Glomerular endothelial cell (primary cell): ENCODE results near the gene CA5A. TPM values are rescaled to one million over a fixed set of nuclear protein-coding genes. Genes with fewer than 3 reads are reported as not detected.

Experiments
- DNase-seq: peaks from one replicate; pipeline ENCODE4 v3.0.0-alpha.2; 2011; ENCODE audit warnings: low read depth, low spot score; ENCODE audit errors: extremely low read depth
- total RNA-seq: library from RNA; depleted of rRNA; stranded (reverse); fragments of >200 nt; gene quantifications from 2 replicates; pipeline ENCODE4 v1.2.3, GENCODE V29; 2015

Gene CA5A
- total RNA-seq, 1 donor from 2014 or later = not detected

DNA sequence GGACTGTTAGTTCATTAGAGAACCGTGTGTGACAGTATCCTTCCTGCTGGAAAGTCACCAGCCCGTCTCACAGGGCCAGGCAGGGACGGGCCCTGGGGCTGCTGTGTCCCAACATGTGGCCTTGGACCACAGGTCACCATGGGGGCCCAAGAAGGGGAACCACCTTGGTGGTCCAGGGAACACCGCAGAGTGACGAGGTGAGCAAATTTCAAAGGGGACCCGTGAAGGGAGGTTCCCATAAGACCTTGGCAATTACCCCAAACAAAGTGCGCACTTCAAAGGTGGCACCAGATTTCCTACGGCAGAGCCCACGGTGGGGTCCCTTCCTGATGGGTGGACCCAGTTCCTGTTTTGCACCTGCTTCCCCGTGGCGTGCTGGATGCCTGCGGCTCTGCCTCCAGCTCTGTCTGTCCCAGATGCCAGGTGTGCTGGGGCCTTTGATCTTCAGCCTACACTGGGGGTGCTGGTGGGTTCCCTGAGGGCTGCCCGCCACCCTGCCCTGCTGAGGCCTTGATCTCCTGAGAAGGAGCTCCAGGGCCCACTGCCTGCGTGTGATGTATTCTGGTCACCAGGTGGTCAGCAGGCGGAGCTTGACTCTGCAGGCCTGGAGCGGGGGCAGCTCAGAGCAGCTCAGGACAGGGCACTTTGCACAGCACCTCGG lies 94.0 kb downstream of the CA5A start:
- no peak for DNase-seq

DNA sequence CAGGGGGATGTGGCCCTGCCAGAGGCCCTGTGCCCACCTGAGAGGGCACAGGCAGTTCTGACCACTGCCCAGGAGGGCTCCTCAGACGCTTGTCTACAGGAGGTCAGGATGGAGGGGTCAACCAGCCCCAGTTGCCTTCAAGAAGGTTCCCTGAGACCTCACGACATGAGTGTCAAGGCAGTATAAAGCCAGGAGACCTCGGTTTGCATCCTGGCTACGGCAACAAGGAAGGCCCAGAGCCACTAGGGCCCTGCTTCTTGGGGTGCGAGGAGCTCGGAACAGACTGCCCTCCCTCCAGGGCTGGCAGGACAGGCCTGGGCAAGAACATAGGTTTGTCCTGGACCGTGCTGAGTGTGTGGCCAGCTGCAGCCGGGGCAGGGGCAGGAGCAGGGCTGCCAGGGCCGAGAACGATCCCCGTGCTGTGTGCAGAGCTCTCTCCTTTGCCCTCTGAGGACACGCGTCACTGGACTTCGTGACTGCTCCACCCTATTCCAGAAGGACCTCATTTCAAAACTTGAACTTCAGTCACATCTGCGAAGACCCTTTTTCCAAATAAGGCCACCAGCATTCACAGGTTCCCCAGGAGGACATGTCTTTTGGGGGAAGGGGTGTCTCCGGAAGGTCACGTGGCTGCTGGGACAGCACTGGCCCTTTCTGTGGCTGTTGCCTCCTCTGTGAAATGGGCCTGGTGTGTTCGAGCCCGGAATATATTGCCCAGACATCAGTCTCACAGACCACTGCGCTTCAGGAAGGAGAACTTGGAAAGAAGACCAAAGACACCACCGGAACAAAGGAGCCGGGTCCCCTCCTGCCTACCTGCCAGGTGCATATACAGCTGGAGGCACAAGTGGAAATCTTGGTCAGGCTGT lies 94.8 kb downstream of the CA5A start:
- no peak for DNase-seq

DNA sequence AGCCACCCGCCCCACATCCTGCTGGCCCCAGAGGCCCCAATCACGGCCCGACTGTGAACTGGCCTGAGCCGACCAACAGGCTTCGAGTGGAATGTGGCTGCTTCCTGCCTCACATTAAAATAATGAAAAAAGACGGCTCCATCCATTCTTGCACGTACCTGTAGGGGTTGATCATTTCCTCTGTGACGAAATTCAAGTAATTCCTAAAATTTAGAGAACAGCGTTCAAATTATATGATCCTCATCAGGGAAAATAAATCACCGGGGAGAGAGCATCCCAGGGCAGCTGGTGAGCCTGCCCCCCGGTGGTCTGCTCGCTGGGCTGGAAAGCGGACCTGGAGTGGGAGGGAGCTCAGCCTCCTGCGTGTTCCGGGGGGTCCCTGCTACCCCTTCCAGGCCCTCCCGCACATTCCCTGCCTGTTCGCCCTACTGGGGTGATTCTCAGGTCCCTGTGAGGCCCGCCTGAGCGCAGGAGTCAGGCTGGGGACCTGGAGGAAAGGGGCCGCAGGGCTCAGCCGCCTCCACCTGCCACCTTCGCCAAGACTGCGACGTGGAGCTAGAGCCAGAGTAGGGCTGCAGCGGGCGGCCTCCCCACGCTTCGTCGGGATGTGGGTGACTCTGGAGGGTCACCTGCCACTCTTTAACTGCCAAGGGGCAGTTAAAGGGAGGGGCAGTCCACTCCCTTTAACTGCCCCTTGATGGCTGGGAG lies 95.9 kb downstream of the CA5A start:
- DNase-seq = no peak

- no peak for DNase-seq
Observed at GRCh38 chr16:87839542-87840270, 96.6 kb downstream of the CA5A start.

GRCh38 chr16:87838643-87839541 lies 97.4 kb downstream of the CA5A start:
- no peak for DNase-seq

Other genes starting within 250 kb of the CA5A start
- gene KLHDC4, start 170.5 kb downstream of the CA5A start, total RNA-seq = 17.8 and 21.3 TPM in 2 replicates
- 16.9 and 57.2 TPM in 2 replicates for gene SLC7A5, start 67.0 kb downstream of the CA5A start, total RNA-seq
- gene BANP, start 14.9 kb upstream of the CA5A start, total RNA-seq = 14.8 and 21.1 TPM in 2 replicates